GM11168 (cell line): ENCODE results near the gene C3orf22.

Experiments
- in situ Hi-C: fragments of 300-500 bp; cut with MboI; formaldehyde crosslinking; loops from one replicate; pipeline ENCODE4 v1.12.0; 2022; ENCODE audit warnings: low sequenced_read_pairs; ENCODE audit not compliant: unreplicated experiment

Gene C3orf22

GRCh38 chr3:126557415-126557745 is 1.4 kb downstream of the C3orf22 start:
- in situ Hi-C loops: no loop called here

DNA sequence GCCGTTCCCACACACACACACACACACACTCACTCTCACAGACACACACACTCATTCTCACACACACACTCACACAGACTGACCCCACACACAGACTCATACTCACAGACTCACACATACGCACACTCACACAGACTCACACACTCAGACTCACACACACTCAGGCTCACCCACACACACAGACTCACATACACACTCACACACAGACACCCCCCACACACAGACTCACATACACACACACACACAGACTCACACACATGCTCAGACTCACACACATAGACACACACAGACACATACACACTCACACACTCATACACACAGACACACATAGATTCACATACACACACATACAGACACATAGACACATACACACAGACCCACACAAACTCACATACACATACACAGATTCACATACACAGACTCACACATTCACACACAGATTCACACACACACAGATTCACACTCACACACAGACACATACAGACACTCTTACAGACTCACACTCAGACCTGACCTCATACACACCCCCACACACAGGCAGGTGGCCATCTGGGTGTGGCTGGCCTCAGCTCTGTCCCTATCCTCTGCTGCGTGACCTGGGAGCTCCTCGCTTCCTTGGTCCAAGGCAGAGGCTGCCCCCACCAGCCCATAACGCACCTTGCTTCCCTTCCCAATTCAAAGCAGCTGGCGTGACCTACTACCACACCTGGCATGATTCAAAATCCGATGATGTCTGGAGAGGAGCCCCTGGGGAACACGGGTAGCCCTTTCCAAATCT is 1.9 kb downstream of the C3orf22 start:
- in situ Hi-C loops: no loop called here

DNA sequence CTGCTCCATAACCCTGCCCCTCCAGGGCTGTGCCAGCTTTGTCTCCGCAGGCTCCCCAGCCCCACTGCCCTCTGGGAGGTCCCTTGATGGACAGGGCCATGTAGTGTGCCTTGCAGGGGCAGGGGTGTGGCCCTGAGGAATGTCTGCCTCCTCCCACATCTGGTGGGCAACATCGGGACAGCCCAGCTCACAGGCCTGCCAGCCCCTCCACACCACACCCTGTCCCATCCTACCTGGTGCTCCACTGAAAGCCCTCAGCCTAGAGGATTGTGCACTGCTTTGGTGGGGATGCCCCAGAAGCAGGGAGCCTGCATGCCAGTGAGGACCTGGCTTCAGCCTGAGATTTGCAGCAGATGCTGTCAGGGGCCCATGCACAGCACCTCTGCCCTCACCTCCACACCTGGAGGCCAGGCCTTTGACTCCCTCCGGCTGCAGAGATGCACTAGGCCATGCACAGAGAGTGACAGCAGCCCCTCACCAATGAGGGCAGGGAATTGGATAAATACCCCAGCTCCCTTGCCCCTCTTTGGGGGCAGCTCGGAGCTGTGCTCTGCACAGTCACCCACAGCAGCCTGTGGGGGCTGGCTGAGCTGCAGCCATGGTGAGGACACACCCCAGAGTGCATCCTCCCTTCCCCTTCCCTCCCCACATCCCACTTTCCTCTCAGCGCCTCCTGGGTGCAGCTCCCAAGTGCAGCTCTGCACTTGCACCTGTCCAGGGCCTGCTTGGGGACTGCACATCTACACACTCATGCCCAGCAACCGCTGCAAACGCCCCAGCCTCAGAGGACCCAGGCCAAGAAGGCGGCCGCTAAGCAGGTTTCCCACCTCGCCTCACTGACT is 2.7 kb downstream of the C3orf22 start:
- in situ Hi-C loops: no loop called here

DNA sequence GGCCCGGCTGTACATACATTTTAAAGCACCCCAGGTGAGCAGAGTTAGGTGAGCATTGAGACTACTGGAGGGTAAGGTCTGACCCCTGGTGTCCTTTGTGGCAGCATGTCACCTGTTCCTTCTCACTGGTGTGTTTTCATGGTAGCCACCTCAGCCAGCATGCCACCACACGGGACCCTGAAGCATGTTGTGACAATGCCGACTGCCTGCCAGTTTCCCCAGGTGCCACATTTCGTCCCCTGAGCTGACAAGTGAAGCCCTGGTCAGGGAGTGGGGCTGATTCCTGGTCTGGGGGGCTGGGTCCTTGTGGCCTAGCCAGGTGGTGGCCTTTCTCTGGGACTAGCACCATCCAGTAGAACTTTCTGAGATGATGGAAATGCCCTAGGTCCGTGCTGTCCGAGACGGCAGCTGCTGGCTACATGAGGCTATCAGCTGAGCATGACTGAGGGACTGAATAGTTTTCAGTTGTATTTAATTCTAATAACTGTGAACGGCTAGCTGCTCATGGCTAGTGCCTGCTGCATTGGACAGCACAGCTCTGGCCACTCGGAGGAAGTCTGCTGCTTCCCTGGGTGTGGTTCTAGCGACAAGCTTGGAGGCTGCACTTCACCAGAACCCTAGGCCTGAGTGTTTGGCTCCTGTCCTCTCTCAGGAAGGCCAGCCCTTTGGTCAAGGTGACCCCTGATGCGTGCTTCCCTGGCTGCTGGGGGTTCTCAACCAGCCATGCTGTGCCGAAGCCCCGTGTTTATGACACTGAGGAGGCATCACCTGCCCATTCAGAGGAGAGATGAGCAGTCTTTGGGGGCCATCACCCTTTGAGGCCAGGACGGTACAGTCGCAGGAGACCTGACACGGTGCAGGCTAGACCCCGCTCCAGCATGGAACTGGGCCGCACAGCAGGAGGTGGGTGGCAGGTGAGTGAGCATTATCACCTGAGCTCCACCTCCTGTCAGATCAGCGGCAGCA is 3.9 kb downstream of the C3orf22 start:
- in situ Hi-C loops: no loop called here

DNA sequence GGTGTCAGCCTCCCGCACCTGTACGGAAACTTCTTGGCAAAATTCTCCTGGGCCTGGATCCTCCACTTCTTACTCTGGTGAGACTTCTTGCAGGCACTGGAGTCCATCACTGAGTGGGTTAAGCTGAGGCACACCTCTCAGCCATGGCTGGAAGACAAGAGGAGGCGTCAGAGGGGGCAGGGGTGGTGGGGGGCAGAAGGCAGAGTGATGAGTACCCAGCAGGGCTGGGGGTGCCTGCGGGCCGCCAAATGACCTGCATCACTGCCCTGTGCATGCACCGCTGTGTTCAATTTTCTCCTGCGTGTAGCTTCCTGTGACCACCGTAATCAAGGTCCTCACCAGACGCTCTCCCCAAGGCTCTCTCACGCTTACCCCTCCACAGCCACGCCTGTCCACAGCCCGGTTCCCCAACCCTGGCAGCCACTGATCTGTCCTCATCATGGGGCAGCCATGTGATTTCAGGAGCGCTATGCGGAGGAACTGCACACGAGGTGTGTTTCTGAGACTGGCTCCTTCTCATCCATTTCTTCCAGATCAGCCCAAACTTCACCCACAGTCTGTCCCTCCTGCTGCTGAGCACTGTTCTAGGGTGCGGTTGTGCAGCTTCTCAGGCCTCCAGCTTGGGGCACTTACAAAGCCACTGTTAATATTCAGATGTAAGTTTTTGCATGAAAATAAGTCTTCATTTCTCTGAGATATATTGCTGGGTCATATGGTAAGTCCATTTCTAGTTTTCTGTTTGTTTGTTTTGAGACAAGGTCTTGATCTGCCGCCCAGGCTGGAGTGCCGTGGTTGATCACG is 5.2 kb downstream of the C3orf22 start:
- in situ Hi-C loops: no loop called here

DNA sequence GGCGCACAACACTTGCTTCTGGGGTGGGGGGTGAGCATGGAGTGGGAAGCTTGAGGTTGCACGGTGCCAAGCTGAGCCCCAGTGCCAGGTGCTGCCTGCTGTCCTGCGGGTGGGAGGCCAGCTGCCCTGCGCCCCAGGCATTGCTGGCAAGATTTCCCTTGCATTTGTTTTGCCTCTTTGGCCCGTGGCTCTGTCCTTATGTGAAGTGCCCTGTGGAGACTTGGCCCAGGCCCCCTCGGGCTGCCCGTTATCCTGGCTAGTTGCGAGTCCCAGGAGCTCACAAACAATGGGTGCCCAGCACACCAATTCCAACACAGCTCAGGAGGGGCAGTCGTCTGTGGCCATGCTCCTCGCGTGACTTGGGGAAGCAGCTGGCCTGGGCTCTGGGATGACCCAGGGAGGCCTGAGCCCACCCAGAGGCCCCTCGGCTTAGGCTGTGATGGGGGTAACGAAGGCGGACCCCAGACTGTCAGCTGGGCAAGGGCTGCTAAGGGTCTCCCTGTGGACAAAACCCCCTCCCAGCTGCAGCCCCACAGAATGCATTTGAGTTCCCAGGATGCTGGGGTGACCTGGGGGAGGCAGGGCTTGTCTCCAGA is 5.9 kb downstream of the C3orf22 start:
- in situ Hi-C loops: no loop called here

- in situ Hi-C loops: no loop called here
Observed at GRCh38 chr3:126551839-126552687, 6.7 kb downstream of the C3orf22 start.

DNA sequence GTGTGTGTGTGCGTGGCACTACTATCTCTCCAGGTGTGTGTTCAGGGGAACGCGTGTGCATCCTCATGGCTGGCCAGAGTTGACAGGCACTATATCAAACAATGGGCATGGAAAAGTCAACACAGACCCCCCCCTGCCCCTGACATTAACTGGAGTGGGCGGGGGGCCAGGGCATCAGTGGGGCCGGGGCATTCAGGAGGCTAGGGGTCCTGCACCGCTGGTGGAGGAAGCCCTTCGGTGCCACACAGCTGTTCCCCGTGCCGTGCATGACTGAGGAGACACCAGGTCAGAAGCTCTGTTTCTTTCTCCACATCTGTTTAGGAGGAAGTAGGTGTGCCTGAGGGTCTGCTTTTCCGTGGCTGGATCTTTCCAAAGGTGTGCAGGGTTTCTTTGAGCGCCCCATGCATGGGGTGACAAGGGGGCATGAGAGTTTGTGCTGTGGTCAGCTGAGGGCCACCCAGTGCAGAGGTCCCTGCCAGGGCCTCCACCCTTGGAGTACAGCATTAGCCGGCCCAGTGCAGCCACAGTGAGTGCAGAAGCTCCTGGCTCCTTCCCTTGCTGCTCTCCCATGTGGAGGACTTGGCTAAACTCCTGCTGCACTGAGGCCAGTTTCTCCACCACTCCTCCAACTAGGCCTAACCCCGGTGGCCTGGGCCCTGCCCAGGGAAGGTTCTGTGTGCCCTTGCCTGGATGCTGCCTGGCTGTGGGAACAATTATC is 7.5 kb downstream of the C3orf22 start:
- in situ Hi-C loops: no loop called here

DNA sequence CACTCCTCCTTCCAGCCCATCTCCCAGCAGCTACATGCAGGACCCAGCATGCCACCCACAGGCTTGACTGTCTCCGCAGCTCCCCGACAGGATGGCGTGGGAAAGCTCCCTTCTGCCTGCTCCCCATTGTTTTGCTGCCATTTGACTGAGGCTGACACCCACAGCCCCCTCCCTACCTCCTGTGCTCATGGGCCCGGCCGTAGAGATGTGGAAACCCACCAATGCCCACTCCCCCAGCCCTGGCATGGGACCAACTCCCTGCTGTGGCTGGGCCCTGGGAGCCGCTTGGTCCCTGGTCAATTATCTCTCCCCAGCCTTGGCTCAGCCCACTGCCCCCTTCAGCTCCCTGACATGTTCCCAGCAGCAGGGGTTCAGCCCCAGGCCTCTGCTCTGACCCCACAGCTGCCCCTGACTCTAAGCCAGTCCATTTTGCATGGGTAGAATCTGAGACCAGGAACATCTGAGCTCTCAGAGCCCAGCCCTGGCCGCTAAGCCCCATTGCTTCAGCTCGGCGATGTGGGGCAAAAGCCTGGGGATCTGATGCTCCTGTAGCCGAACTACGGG is 8.2 kb downstream of the C3orf22 start:
- in situ Hi-C loops: no loop called here

- in situ Hi-C loops: no loop called here
Observed at GRCh38 chr3:126549861-126550487, 8.8 kb downstream of the C3orf22 start.

DNA sequence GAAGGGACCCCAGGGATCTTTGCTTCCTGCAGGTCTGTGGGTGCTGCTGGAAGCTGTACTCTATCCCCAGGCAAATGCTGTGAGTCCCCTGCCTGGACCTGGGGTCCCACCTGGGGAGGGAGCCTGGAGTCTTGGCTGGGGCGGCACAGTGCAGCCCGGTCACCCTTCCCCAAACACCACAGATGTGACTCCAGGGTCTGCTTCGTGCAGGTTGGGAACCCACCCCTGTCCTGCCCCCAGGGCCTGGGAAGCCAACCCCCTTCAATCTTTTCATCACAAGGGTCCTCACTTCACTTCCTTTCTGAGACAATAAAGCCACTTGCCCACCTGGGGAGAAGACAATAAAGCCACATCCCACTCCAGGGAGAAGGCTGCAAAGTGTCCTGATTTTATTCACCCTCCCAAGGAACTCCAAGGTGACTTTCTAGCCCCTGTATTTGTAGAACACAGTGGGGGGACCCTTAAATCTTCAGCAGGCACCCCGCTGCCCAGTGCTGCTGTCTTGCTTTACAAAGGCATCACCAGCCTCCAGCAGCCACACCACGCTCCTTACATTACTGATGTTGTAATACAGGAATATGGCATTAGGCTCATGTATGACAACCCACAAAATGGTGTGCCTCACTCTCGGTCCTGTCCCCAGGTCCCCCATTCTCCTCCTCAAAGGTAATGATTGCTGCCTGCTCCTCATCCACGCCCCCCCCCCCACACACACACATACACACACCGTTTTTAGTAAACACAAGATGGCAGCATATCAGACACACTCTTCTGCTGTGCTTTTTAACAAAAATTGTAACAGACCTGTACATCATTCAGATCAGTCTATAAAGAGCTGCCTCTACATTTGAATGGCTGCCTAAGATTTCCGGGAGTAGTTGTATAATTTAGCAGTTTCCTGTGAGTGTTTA is 9.9 kb downstream of the C3orf22 start:
- in situ Hi-C loops: no loop called here

DNA sequence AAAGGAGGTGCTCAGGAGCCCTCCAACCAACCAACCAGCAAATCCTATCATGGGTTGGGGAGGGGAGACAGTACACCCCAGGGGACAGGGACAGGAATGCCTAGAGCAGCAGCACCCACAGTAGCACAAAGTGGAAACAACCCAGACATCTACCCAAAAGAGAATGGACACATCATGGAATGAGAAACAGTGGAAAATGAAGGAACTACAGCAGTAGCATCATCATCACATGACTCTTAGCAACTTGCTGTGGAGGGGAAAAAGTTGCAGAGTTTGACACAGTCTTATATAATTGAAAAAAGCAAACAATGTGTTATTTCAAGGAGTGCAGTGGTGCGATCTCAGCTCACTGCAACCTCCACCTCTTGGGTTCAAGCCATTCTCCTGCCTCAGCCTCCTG is 11.0 kb downstream of the C3orf22 start:
- in situ Hi-C loops: no loop called here

DNA sequence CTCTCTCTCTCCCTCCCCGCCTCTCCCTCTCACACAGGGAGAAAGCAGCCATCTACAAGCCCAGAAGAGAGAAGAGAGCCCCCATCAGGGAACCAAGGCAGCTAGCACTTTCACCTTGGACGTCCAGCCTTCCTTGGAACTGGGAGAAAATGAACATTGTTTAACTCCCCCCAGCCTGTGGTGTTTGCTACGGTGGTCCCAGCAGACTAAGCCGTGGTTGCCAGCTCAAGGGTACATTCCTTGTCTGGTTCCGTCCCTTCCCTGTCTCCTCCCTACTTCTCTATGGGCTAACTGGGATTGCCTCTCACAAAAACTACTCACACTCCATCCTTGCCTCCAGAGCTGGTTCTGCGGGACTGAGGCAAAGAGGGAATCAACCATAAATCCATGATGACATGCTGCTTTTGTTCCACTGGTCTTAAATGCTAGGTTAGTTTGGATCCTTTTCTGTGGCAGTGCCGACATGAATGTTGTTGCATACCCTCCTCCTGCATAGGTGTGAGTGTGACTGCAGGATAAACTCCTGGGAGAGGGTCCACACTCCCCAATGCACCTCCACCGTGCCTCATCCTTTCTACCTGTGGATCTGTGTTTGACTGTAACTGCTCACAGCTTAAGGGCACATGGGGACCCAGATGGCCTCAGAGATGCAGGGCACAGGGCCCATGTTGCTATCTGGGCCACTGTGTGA is 12.0 kb downstream of the C3orf22 start:
- in situ Hi-C loops: no loop called here

DNA sequence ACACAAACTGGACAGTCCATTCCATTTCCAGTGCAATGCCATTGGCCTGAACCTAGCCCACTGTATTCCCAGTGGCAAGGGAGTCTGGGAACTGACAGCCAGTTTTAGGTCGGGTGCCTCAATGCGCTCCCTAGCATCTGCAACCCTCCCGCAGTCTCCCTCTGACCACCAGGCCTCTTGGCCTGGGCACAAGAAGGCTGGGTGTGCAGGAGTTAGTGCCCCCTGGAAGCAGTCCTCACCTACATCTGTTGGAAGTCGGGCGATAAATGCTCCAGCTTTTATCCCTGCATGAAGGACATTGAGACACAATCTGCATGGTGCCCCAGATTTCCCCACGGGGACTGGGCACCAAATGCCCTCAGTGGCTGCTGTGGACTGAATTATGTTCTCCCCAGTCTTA is 12.7 kb downstream of the C3orf22 start:
- in situ Hi-C loops: no loop called here

DNA sequence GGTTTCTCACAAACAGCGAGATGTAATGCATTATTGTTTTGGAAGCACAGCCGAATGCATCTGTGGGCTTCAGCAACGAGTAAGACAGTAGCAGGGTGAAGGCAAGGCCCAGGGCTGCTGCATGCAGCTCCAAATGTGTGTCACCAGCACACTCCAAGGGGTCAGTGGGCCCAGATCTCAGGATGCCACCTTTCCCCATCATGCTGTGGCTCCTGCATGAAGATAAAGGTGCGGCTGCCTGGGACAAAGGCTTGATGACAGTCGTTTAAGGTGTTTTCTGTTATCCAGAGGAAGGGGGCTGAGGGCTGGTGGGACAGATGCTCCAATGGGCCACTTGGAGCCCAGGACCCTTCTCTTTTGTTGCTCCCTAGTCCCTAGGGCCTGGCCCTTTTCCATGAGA is 13.2 kb downstream of the C3orf22 start:
- in situ Hi-C loops: no loop called here
